ENCODE data around the gene CAMTA1. TPM values are rescaled to one million over a fixed set of nuclear protein-coding genes. Genes with fewer than 3 reads are reported as not detected.

CAMTA1 gene
- total RNA-seq, 1 donor from 2014 or later = 43.1 TPM

- intact Hi-C loops (cut with micrococcal nuclease) = no loop called here
Measured at GRCh38 chr1:6848816-6849215, 63.6 kb downstream of the CAMTA1 start.

- intact Hi-C loops (cut with micrococcal nuclease) = no loop called here
Measured at GRCh38 chr1:6850537-6850936, 65.3 kb downstream of the CAMTA1 start.

- intact Hi-C loops (cut with micrococcal nuclease) = no loop called here
Measured at GRCh38 chr1:6852136-6852890, 67.1 kb downstream of the CAMTA1 start.

- intact Hi-C loops (cut with micrococcal nuclease) = no loop called here
Measured at GRCh38 chr1:6854166-6854565, 68.9 kb downstream of the CAMTA1 start.

DNA sequence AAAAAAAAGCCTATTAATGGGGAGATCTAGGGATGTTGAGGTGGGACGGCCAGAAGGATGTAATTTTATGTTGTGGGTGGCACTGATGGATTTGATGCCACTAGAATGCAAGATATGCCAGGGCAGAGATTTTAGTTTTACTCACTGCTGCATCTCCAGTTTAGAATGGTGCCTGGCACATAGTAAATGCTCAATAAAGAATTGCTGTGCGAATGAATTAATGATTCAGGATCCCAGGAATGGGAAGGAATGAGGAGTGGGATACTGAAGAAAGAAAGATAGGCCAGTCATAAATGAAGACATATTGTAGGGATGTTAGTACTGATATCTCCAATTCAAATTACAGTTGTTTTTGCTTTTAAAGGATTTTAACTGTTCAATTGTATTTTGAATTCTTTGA lies 72.6 kb downstream of the CAMTA1 start:
- intact Hi-C loops (cut with micrococcal nuclease) = no loop called here

DNA sequence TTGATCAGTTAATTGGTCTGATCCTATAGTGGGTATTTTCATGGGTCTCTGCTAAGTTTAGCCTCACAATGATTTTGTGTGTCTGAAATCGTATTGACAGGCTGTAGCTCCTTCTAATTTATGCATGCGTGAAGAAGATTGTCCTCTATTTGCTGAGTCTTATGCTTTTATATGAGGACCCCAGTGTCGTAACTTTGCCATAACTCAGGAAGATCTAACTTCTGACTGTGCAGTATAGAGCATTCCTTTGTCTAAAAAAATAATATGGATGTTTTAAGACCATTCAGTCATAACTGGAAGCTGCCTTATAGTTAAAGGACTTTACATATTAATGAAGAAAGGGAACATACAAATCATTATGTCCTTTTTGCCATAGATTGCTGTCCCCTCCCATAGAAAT lies 73.3 kb downstream of the CAMTA1 start:
- intact Hi-C loops (cut with micrococcal nuclease) = no loop called here

DNA sequence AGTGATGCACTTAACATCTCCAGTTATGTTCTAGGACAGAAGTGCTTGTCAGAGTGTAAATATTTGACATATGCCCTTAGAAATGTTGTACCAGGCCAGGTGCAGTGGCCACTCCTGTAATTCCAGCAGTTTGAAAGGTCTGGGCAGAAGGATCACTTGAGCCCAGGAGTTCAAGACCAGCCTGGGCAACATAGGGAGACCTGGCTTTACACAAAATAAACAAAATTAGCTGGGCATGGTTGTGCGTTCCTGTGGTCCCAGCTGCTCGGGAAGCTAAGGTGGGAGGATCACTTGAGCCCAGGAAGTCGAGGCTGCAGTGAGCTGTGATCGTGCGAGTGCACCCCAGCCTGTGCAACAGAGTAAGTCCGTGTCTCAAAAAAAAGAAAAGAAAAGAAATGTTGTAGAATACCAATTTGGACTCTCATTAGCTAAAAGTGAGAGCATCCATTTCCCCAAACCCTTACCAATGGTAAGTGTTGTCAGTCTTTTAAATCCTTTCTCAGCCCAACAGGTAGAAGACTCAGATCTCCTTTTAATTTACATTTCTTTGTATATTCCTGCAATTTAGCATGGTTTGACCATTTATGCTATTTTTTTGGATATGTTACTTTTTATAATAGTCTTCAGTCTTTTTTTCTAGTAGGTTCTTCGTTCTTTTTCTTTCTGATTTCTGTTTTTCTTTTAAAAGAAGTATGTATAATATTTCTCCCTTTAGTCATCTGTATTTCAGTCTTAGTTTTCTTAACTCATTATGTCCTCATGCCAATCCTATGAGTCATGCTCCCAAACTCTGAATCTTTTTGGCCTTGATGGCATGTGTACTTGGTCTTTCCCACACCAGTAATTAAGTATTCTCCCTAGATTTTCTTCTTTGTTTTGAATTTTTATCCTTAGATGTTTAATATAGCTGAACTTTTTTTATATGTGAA lies 74.4 kb downstream of the CAMTA1 start:
- intact Hi-C loops (cut with micrococcal nuclease) = no loop called here

- intact Hi-C loops (cut with micrococcal nuclease) = no loop called here
Measured at GRCh38 chr1:6860401-6860800, 75.1 kb downstream of the CAMTA1 start.

DNA sequence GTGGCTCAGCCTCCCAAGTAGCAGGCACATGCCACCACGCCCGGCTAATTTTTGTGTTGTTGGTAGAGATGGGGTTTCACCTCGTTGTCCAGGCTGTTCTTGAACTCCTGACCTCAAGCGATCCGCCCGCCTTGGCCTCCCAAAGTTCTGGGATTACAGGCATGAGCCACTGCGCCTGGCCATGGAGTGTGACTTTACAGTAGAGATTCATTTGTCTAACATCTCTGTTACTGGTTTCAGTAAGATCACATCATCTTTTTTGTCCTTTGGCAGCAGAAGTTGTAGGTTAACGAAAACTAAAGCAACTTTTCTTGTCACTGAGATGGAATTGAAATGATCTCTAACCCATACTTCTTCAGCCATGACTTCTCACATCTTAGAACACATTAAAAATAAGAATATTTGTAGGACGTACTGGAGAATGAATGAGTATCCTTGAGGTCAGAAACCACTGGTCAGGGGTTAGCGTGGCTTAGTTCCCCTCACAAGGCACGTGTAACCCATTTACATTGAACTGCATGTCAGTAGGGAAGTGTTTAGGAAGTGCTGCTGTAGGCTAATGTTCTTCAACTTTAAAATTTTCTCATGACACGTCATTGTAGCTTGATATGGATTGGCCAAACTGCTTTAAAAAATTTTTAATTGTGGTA lies 75.9 kb downstream of the CAMTA1 start:
- intact Hi-C loops (cut with micrococcal nuclease) = no loop called here

DNA sequence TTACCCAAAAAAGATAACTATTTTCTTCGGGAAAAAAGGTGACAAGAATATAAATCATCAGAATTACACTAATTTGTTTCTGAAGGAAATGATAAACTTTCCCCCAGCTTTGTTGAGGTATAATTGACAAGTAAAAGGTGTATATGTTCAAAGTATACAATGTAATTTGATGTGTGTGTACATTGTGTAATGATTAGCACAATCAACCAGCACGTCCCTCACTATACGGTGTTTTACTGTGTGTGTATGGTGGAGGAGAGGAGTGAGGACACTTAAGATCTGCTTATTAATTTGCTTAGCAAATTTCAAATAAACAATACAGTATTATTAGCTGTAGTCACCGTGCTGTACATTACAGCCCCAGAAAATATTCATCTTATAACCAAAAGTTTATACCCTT lies 77.7 kb downstream of the CAMTA1 start:
- intact Hi-C loops (cut with micrococcal nuclease) = no loop called here

DNA sequence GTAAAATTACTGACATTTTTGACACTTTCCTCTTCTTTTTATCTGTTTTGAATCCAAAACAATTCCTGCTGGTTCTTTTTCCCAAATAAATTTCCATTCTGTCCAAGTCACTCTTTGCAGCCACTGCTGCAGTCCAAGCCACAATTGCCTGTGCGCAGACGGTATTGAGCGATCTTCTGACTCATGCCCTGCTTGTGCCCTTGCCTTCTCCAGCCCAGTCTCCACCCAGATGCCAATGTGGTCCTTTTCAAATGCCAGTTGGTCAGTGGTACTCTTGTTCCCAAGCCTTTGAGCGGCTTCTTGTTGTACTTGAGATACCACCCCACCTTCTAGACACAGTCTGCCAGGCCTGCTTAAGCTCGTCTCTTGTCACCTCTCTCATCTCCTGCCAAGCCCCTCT lies 78.9 kb downstream of the CAMTA1 start:
- intact Hi-C loops (cut with micrococcal nuclease) = no loop called here

DNA sequence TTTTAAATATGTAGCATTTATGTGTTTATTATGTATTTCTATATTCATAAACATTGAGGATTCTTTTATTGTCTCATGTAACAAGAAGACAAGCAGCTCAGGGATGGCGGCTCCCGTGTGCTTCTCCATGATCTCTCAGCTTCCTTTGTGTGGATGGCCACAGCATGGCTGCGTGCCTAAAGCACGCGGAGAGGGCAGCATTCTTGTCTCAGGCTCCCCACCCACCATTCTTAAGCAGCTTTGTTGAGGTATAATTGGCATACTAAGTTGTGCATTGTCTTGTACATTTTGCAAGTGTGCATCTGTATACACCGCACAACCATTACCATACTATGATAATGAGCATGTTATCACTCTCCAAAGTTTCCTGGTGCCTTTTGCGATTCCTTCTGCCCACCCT lies 81.6 kb downstream of the CAMTA1 start:
- intact Hi-C loops (cut with micrococcal nuclease) = no loop called here

GRCh38 chr1:6867321-6867720 lies 82.1 kb downstream of the CAMTA1 start:
- intact Hi-C loops (cut with micrococcal nuclease) = no loop called here

DNA sequence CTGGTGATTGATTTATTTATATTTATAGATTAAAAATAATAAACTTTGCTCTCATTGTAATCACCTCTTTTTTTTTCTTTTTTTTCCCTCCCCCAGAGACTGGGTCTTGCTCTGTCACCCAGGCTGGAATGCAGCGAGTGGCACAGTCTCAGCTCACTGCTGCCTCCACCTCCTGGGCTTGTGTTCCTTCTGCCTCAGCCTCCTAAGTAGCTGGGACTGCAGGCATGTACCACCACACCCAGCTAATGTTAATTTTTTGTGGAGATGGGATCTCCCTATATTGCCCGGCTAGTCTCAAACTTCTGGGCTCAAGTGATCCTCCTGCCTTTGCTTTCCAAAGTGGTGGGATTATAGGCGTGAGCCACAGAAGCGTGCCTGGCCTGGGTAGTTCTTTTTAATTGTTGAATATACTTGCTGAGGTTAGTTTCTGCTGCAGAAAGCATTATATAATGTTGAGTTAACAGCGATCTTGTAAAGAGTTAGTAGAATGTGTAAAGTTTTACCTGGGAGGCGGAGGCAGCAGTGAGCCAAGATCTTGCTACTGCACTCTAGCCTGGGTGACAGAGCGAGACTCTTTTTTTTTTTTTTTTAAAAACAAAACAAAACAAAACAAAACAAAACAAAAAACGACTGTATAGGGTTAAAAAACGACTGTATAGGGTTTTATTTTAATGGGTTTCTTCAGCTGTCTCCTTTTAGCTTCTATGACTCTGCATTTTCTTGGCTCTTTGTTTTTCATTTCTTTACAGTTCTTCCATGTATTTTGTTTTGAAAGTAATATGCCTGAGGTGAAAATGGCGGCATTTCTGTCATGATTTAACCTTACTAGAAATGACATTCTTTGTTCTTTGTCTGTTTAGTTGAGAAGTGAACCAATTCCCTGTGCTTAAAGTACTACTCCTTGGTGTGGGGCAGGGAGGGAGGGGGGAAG lies 82.7 kb downstream of the CAMTA1 start:
- intact Hi-C loops (cut with micrococcal nuclease) = no loop called here

- intact Hi-C loops (cut with micrococcal nuclease) = no loop called here
Measured at GRCh38 chr1:6868660-6869380, 83.6 kb downstream of the CAMTA1 start.

DNA sequence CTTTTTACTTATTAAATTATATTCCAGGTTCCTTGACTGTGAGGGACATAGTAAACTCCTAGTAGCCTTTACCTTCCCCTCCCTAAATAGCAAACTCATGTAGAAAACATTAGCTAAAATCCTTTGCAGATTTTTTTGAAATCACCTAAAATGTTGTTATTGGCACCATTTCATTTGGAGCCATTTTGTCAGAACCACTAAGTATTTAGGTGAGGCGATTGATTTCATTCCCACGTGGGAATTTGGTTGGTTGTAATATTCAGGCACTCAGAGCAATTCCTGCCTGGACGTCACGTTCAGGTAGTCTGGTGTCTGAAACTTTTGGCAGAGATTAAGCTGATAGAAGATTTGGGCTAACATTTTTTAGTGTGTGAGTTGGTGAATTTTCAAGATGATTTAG lies 84.3 kb downstream of the CAMTA1 start:
- intact Hi-C loops (cut with micrococcal nuclease) = no loop called here

DNA sequence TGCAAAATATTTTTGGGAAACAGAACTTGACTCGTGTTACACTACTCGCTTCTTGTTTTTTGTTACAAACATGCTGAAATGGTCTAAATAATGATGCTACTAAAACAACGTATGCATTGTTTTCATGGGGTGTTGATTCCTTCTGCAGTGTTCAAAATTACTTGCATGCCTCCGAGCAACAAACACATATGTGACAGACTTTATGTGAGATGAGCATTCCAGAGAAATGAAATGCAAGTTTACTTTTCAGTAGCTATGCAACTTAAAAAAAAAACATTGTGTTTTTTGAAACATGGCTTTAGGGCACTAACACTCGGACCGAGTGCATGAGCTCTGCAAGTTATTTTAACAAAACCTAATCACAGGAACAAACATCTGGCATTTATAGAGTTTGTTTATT lies 84.8 kb downstream of the CAMTA1 start:
- intact Hi-C loops (cut with micrococcal nuclease) = no loop called here

DNA sequence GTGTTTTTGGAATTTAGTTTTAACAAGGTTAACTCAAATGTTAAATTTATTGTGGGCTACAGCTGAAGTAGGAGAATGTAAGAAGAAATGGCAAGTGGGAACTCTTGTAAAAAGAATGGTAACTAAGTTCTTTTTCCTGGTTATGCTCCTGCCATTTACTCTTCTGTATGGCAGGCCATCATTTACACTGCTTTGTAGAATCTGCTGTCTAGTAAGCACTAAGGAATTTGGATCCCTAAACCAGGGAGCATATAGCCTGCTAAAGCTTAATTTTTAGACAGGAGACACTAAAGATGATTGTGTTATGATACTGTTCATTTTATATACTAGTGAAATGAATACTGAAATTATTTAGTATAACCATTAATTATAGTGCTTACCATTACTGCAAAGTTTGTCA lies 85.3 kb downstream of the CAMTA1 start:
- intact Hi-C loops (cut with micrococcal nuclease) = no loop called here

GRCh38 chr1:6871300-6871972 lies 86.2 kb downstream of the CAMTA1 start:
- intact Hi-C loops (cut with micrococcal nuclease) = no loop called here
